ENCODE results near the gene INSYN2B. TPM values are rescaled to one million over a fixed set of nuclear protein-coding genes. Genes with fewer than 3 reads are reported as not detected.

Gene INSYN2B
- total RNA-seq, 1 donor from 2014 or later: 0.25 TPM

DNA sequence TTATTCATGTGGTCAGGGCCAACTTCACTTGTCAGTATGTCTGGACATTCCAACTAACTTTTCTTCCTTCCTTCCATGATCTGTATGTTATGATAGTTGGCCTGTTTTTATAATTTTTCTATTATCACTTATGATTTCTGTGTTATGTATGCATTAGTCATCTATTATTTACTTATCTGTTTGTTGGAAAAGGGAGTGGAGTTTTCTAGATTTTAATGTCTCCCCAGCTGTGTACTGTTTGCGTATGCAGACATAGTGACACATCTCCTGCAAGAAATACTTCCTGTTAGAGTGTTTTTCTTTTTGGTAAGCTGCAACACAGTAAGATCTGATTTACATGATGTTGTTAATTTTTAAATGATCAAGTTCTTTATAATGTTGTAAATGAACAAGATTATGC is 8.7 kb upstream of the INSYN2B start:
- no peak for TF ChIP-seq POLR2AphosphoS5 (IDR thresholded peaks at IDR 0.05; ENCODE audit: insufficient read depth in 1 of 2, low read depth in 1 of 2)
- TF ChIP-seq POLR2A (IDR thresholded peaks at IDR 0.05): no peak
- TF ChIP-seq, protein P1, sequence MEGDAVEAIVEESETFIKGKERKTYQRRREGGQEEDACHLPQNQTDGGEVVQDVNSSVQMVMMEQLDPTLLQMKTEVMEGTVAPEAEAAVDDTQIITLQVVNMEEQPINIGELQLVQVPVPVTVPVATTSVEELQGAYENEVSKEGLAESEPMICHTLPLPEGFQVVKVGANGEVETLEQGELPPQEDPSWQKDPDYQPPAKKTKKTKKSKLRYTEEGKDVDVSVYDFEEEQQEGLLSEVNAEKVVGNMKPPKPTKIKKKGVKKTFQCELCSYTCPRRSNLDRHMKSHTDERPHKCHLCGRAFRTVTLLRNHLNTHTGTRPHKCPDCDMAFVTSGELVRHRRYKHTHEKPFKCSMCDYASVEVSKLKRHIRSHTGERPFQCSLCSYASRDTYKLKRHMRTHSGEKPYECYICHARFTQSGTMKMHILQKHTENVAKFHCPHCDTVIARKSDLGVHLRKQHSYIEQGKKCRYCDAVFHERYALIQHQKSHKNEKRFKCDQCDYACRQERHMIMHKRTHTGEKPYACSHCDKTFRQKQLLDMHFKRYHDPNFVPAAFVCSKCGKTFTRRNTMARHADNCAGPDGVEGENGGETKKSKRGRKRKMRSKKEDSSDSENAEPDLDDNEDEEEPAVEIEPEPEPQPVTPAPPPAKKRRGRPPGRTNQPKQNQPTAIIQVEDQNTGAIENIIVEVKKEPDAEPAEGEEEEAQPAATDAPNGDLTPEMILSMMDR (IDR thresholded peaks at IDR 0.05): no peak
- Histone ChIP-seq H3K27ac (no peak overlapping the region), H3K4me3 (no peak overlapping the region), H3K27me3 (no peaks in the 10 kb centered on the region), H3K36me3 (no peaks in the 10 kb centered on the region), H3K9me3 (no peaks in the 10 kb centered on the region), H3K4me1 (no peaks in the 10 kb centered on the region)
- intact Hi-C loops (cut with DNase I): loop anchor here (10.0 kb wide), 1 partner anchor 284 kb away; no protein-coding TSS in a partner anchor
- no peak for DNase-seq (ENCODE audit: extremely low spot score in 2 of 2)

DNA sequence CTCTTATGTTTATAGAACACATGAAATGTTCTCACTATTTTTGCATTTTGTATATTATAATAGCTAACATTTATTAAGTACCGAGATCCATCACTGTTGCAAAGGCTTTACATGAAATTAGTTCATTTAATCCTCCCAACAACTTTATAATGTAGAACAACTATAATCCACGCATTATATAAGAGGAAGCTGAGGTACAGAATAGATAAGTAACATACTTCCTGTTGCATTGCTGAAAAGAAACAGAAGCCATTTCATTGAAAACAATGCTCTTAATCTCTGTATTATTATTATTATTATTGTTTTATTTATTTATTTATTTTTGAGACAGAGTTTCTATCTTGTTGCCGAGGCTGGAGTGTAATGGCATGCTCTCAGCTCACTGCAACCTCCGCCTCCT is 7.9 kb upstream of the INSYN2B start:
- TF ChIP-seq, protein P1 (IDR thresholded peaks at IDR 0.05): no peak
- TF ChIP-seq POLR2AphosphoS5 (IDR thresholded peaks at IDR 0.05; ENCODE audit: insufficient read depth in 1 of 2, low read depth in 1 of 2) (no peak), POLR2A (IDR thresholded peaks at IDR 0.05) (no peak)
- Histone ChIP-seq H3K9me3 (no peaks in the 10 kb centered on the region), H3K36me3 (no peaks in the 10 kb centered on the region), H3K4me3 (no peak overlapping the region), H3K4me1 (no peaks in the 10 kb centered on the region), H3K27ac (no peak overlapping the region), H3K27me3 (no peaks in the 10 kb centered on the region)
- intact Hi-C loops (cut with DNase I): loop anchor here (10.0 kb wide), 1 partner anchor 283 kb away; no protein-coding TSS in a partner anchor
- DNase-seq (ENCODE audit: extremely low spot score in 2 of 2): no peak

DNA sequence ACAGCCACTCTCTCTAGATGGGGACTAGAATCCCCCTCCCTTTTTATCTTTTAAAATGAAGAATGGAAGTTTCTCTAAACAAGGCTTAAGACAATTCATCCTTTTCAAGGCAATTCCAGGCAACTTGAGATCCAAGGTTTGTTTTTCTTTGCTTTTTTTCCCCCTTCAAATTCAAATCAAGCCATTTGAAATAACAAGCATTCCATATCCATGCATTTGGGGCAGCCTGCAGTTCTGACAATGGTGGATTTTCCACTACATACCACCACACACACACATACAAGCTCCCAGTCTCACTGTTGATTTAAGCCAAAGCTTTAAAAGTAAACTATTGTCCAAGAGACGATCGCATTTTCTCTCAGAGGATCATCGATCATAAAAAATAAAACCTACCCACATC is 424 bp downstream of the INSYN2B start:
- H3K27me3 ChIP-seq: no peaks in the 10 kb centered on the region
- H3K36me3 ChIP-seq: no peaks in the 10 kb centered on the region
- no peaks in the 10 kb centered on the region for H3K4me1 ChIP-seq
- TF ChIP-seq POLR2A (IDR thresholded peaks at IDR 0.05) (no peak), POLR2AphosphoS5 (IDR thresholded peaks at IDR 0.05; ENCODE audit: insufficient read depth in 1 of 2, low read depth in 1 of 2) (no peak)
- TF ChIP-seq, protein P1 (IDR thresholded peaks at IDR 0.05): no peak
- intact Hi-C loops (cut with DNase I): loop anchor here (10.0 kb wide), 1 partner anchor 275 kb away; no protein-coding TSS in a partner anchor
- H3K9me3 ChIP-seq: no peaks in the 10 kb centered on the region
- no peak overlapping the region for H3K27ac ChIP-seq
- no peak for DNase-seq (ENCODE audit: extremely low spot score in 2 of 2)
- H3K4me3 ChIP-seq: no peak overlapping the region

DNA sequence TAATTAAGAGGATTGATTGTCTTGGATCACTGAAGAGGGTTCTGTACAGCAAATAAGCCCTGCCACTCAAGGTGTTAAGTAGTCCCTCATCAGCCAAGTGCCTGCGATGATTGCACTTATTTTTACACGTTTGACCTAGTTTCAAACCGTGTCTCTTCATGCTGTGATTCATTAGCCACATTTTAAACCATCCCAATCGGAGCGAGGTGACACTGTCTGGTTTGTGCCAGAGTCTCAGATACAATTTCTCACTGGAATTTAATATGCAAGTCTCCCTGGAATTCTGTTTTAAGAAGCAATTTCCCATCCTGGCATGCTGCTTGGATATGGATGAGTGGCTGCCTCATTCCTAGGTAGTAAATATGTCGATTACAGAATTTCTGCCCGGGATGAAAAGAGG is 1.6 kb downstream of the INSYN2B start:
- no peaks in the 10 kb centered on the region for H3K27me3 ChIP-seq
- TF ChIP-seq POLR2A (IDR thresholded peaks at IDR 0.05) (no peak), POLR2AphosphoS5 (IDR thresholded peaks at IDR 0.05; ENCODE audit: insufficient read depth in 1 of 2, low read depth in 1 of 2) (no peak)
- TF ChIP-seq, protein P1 (IDR thresholded peaks at IDR 0.05): no peak
- no peak for DNase-seq (ENCODE audit: extremely low spot score in 2 of 2)

DNA sequence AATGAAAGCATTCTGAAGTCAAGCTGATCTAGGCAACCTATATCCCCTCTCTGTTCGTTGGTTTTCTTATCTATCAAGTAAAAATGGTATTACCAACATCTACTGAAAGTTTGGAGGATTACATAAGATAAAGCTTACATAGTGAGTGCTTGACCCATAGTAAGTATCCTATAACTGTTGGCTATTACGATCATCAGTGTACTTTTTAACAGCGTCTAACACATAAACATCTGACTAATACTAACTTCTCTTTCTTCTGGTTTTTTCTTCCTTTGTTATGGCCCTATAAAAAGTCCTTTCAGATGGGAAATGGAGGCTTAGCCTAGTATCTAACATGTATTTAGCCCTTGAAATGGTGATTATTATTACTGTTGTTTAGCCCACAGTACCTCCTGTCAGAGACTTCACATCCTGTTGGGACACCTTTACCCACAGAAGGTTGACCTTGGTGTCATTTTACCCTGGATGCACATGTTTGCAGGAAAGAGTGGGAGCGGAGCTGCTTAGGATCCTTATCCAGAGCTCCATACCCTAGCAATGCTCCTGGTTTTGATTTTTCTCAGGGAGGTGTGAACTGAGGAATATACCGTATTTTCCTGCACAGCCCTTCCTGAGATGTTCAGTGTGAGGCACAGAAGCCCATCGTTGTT is 6.0 kb downstream of the INSYN2B start:
- intact Hi-C loops (cut with DNase I): no loop called here
- Histone ChIP-seq H3K27me3 (no peaks in the 10 kb centered on the region), H3K36me3 (no peaks in the 10 kb centered on the region), H3K4me3 (no peak overlapping the region), H3K4me1 (peaks cover 5% of the 10 kb centered on the region), H3K27ac (no peak overlapping the region), H3K9me3 (no peaks in the 10 kb centered on the region)
- DNase-seq (ENCODE audit: extremely low spot score in 2 of 2): no peak
- TF ChIP-seq, protein P1 (IDR thresholded peaks at IDR 0.05): no peak
- TF ChIP-seq POLR2AphosphoS5 (IDR thresholded peaks at IDR 0.05; ENCODE audit: insufficient read depth in 1 of 2, low read depth in 1 of 2): no peak
- TF ChIP-seq POLR2A (IDR thresholded peaks at IDR 0.05): no peak

More for the DNA sequence above, 1.6 kb downstream of the INSYN2B start:
- no peaks in the 10 kb centered on the region for H3K9me3 ChIP-seq
- intact Hi-C loops (cut with DNase I): no loop called here
- no peaks in the 10 kb centered on the region for H3K36me3 ChIP-seq
- no peak overlapping the region for H3K4me3 ChIP-seq
- H3K27ac ChIP-seq: no peak overlapping the region
- no peaks in the 10 kb centered on the region for H3K4me1 ChIP-seq
